GM21576 (cell line): ENCODE results near the gene POLR2H.

Experiments
- ATAC-seq: cut with Tn5 transposase; IDR thresholded peaks from one replicate; pipeline ENCODE4 v1.9.1; 2021; ENCODE audit warnings: mild to moderate bottlenecking, moderate library complexity; ENCODE audit not compliant: unreplicated experiment

Gene POLR2H

GRCh38 chr3:184368586-184369183, 7.2 kb downstream of the POLR2H start:
- ATAC-seq = no peak

- peak; percentile 79 for ATAC-seq
These were observed 10.1 kb downstream of the POLR2H start for GRCh38 chr3:184371570-184372018.

GRCh38 chr3:184372296-184372821, 10.8 kb downstream of the POLR2H start:
- ATAC-seq = no peak

GRCh38 chr3:184372911-184373310, 11.4 kb downstream of the POLR2H start:
- ATAC-seq = no peak

- no peak for ATAC-seq
These were observed 11.9 kb downstream of the POLR2H start for GRCh38 chr3:184373422-184373821.

GRCh38 chr3:184375747-184376461, 14.4 kb downstream of the POLR2H start:
- no peak for ATAC-seq

GRCh38 chr3:184377374-184377773, 15.9 kb downstream of the POLR2H start:
- ATAC-seq = no peak

- no peak for ATAC-seq
These were observed 16.5 kb downstream of the POLR2H start, which contains the start of gene THPO for GRCh38 chr3:184377882-184378445. Gene THPO, minus strand, starts transcription at chr3:184378207. Its CDS starts 1,948 bp downstream, at chr3:184376259.

- ATAC-seq = no peak
These were observed 17.3 kb downstream of the POLR2H start for GRCh38 chr3:184378651-184379357.

- ATAC-seq = no peak
These were observed 18.1 kb downstream of the POLR2H start, which contains the start of gene CHRD for GRCh38 chr3:184379358-184380184. Gene CHRD, plus strand, starts transcription at chr3:184380054. Its CDS starts 265 bp downstream, at chr3:184380319.

- ATAC-seq = no peak
These were observed 18.7 kb downstream of the POLR2H start for GRCh38 chr3:184380185-184380626.

GRCh38 chr3:184380627-184381260, 19.2 kb downstream of the POLR2H start:
- ATAC-seq = no peak

- ATAC-seq = no peak
These were observed 20.0 kb downstream of the POLR2H start for GRCh38 chr3:184381261-184382224.

GRCh38 chr3:184382326-184383032, 21.0 kb downstream of the POLR2H start:
- ATAC-seq = no peak

- ATAC-seq = no peak
These were observed 21.7 kb downstream of the POLR2H start for GRCh38 chr3:184383033-184383740.

GRCh38 chr3:184384342-184384741, 22.8 kb downstream of the POLR2H start:
- no peak for ATAC-seq

- ATAC-seq = no peak
These were observed 23.4 kb downstream of the POLR2H start for GRCh38 chr3:184384856-184385422.
